ENCODE results near the gene PLEKHA7. TPM values are rescaled to one million over a fixed set of nuclear protein-coding genes. Genes with fewer than 3 reads are reported as not detected.
"Not testable (repeated sequence)": the region's sequence is repeated elsewhere in the genome, so short reads cannot be mapped to it uniquely, and the experiment has no call there.

PLEKHA7 gene
- total and polyA plus RNA-seq, 5 donors: 16.2 to 44.6 (median 33.8) TPM

DNA sequence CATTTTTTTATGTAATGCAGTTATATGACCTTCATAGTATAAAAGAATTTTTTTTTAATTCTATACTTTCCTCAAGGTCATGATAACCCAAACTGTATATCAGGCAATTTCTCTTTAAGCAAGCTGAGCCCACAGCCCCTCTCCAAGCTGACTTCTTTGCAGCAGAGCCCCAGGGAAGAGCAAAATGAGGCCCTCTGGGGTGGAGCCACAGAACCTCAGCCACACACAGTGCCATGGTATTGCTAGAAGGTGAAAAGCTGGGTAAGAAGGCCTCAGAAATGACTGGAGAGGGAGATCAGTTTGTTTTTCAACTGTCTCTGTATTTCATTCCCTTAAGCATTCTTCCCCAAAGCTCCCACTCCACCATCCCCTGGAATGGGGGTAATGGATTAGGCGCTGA, 108.8 kb downstream of the PLEKHA7 start:
- ATAC-seq (peak; percentile 6 to 19), DNase-seq (no peak)
- Histone ChIP-seq H3K9me3 (ENCODE audit: control insufficient read depth, low read length) (no peaks in the 10 kb centered on the region), H3K27ac (ENCODE audit: low read length) (peak overlapping the region; percentile 66), H3K4me3 (ENCODE audit: low read length) (no peak overlapping the region), H3K4me1 (ENCODE audit: control insufficient read depth, insufficient read depth, low read length) (peaks cover 2% of the 10 kb centered on the region), H3K27me3 (ENCODE audit: control insufficient read depth, insufficient read depth) (no peaks in the 10 kb centered on the region)
- 78% methylated on average over 1 of the region's 1 CpG for WGBS
- intact Hi-C loops (cut with DNase I): no loop called here

DNA sequence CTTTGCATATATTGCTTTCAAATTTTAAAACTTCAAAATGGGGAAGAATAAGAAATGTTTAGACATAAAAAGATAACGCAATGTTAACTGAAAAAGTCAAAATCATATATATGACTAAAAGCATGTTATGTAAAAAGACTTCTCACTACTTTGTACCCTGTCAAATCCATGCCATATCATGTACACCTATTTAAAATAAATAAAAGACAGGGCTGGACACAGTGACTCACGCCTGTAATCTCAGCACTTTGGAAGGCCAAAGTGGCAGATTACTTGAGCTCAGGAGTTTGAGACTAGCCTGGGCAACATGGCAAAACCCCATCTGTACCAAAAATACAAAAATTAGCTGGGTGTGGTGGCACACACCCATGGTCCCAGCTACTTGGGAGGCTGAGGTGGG, 109.5 kb downstream of the PLEKHA7 start:
- H3K4me1 ChIP-seq (ENCODE audit: control insufficient read depth, insufficient read depth, low read length); intact Hi-C loops (cut with DNase I); ATAC-seq; H3K4me3 ChIP-seq (ENCODE audit: low read length); H3K27me3 ChIP-seq (ENCODE audit: control insufficient read depth, insufficient read depth); H3K9me3 ChIP-seq (ENCODE audit: control insufficient read depth, low read length); DNase-seq; H3K27ac ChIP-seq (ENCODE audit: low read length): not testable (repeated sequence)
- WGBS: 82% methylated on average over 2 of the region's 2 CpGs

DNA sequence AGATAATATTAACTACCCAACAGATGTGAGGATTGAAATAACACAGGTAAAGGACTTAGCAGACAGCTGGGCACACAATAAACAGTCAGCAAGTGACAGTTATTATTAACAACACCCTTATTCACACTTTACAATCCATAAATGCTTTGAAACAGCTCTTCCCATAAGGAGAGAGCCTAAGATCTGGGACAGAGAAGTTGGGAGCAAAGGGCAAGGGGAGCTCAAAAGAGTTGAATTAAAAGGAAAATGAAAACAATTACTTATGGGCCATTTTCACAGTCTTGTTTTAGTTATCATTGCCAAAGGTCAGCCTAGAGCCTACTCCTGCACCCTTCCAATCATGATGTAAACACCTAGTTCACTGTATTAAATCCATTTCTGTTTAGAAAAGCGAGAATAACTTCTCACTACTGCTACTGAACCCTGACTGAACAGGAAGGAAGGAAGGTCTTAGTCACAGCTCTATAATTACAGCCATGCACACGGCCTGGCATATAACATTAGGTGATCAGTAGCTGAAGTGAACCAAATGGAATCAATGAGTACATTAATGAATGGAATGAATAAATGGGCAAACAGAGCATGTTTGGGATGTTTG, 111.3 kb downstream of the PLEKHA7 start:
- 42% methylated on average over 2 of the region's 2 CpGs for WGBS
- intact Hi-C loops (cut with DNase I): no loop called here
- peaks cover 4% of the 10 kb centered on the region for H3K4me1 ChIP-seq (ENCODE audit: control insufficient read depth, insufficient read depth, low read length)
- ATAC-seq (peak in 1 of 2 donors; percentile 49), DNase-seq (no peak)
- no peaks in the 10 kb centered on the region for H3K27me3 ChIP-seq (ENCODE audit: control insufficient read depth, insufficient read depth)
- no peak overlapping the region for H3K27ac ChIP-seq (ENCODE audit: low read length)
- H3K4me3 ChIP-seq (ENCODE audit: low read length): no peak overlapping the region
- H3K9me3 ChIP-seq (ENCODE audit: control insufficient read depth, low read length): no peaks in the 10 kb centered on the region

DNA sequence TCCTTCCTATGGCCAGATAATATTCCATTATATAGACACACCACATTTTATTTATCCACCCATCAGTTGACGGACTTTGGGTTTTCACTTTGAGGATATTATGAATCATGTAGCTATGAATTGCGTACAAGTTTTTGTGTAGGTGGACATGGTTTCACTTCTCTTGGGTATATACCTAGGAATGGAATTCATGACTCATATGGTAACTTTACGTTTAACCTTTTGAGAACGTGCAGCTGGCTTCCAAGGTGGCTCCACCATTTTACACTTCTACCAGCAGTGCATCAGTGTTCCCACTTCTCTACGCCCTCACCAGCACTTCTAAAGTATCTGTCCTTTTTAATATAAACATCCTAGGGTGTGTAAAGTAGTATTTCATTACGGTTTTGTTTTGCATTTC, 112.0 kb downstream of the PLEKHA7 start:
- Histone ChIP-seq H3K4me3 (ENCODE audit: low read length) (no peak overlapping the region), H3K9me3 (ENCODE audit: control insufficient read depth, low read length) (no peaks in the 10 kb centered on the region), H3K27ac (ENCODE audit: low read length) (no peak overlapping the region), H3K4me1 (ENCODE audit: control insufficient read depth, insufficient read depth, low read length) (peaks cover 9% of the 10 kb centered on the region), H3K27me3 (ENCODE audit: control insufficient read depth, insufficient read depth) (no peaks in the 10 kb centered on the region)
- 85% methylated on average over 6 of the region's 6 CpGs for WGBS
- no peak for ATAC-seq
- intact Hi-C loops (cut with DNase I): no loop called here
- DNase-seq: no peak

DNA sequence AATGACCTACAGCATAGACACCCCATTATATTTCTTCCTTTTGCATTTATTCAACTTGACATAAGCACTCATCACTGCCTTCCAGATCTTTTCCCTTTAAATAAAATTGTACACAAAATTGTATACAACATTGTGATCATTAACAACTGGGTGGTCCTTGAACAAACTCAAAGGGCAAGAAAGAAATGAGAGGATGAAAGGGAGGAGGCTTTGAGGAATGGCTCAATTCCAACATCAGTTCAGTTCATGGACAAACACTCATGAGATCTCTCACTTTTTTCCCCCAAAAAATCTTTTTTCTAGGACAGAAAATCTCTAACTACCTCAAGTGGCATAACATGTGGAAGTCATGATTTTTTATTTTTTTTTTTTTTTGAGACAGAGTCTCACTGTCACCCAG, 113.7 kb downstream of the PLEKHA7 start:
- no peak for ATAC-seq
- intact Hi-C loops (cut with DNase I): no loop called here
- H3K9me3 ChIP-seq (ENCODE audit: control insufficient read depth, low read length): no peaks in the 10 kb centered on the region
- peaks cover 9% of the 10 kb centered on the region for H3K4me1 ChIP-seq (ENCODE audit: control insufficient read depth, insufficient read depth, low read length)
- H3K27me3 ChIP-seq (ENCODE audit: control insufficient read depth, insufficient read depth): no peaks in the 10 kb centered on the region
- no peak overlapping the region for H3K27ac ChIP-seq (ENCODE audit: low read length)
- DNase-seq: no peak
- H3K4me3 ChIP-seq (ENCODE audit: low read length): no peak overlapping the region

DNA sequence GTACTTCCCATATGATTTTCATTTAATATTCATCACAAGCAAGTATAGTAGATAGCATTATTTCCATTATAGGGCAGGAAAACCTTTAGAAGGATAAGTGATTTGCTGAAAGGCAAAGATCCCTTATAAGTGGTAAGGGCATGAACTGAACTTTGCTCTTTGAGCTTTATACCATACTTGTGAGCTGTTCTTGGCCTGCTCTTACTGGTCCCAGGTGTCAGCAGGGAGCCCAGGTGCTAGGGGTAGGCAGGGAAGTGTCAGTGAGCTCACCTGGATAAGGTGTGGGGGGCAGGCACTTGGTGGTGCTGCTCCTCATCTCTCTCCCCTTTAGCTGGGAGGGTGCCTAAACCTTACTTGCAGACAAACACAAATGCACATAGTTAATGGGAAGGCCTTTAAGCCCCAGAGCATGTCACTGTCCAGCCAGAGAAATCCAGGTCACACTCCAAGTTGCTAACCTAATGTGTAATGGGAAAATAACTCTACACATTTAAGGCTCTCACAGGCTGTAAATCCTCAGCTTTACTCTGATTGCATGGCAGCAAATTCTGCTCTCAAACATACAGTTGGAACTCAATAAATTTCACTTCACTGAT, 114.4 kb downstream of the PLEKHA7 start:
- H3K27ac ChIP-seq (ENCODE audit: low read length): no peak overlapping the region
- DNase-seq (no peak), ATAC-seq (no peak)
- no peak overlapping the region for H3K4me3 ChIP-seq (ENCODE audit: low read length)
- peaks cover 9% of the 10 kb centered on the region for H3K4me1 ChIP-seq (ENCODE audit: control insufficient read depth, insufficient read depth, low read length)
- no peaks in the 10 kb centered on the region for H3K9me3 ChIP-seq (ENCODE audit: control insufficient read depth, low read length)
- intact Hi-C loops (cut with DNase I): no loop called here
- no peaks in the 10 kb centered on the region for H3K27me3 ChIP-seq (ENCODE audit: control insufficient read depth, insufficient read depth)

DNA sequence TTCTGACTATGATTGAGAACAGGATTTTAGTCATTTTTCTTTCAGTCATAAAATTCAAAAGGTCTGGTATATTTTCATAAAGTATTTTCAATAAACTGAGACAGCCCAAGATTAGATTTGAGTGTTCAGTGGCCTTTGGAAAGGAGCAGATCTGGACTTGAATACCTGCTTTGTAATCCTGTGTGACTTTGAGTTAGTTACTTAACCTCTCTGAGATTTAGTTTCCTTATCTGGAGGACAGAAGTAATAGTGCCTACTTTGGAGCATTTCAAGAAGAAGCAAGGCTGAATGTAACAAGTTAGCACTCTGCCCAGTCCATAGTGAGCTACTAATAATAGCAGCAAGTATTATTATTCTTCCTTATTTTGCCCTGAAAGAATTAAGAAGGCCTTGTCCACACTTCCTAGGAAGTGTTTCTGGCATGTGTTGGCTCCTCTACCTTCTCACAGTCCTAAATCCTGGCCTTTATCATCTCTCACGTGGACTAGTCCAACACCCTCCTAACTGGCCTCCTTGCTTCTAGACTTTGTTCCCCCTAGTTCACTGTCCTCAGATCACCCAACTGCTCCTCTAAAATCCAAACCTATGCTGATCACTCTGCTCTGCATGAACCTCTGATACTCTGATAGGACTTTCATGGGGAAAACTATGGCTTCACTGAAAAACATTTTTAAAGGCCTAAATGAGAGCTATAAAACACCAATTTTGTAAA, 115.8 kb downstream of the PLEKHA7 start:
- peaks cover 13% of the 10 kb centered on the region for H3K4me1 ChIP-seq (ENCODE audit: control insufficient read depth, insufficient read depth, low read length)
- no peak for DNase-seq
- H3K9me3 ChIP-seq (ENCODE audit: control insufficient read depth, low read length): no peaks in the 10 kb centered on the region
- no peaks in the 10 kb centered on the region for H3K27me3 ChIP-seq (ENCODE audit: control insufficient read depth, insufficient read depth)
- no peak overlapping the region for H3K27ac ChIP-seq (ENCODE audit: low read length)
- intact Hi-C loops (cut with DNase I): no loop called here
- H3K4me3 ChIP-seq (ENCODE audit: low read length): no peak overlapping the region
- ATAC-seq: no peak
- 70% methylated on average over 1 of the region's 1 CpG for WGBS

DNA sequence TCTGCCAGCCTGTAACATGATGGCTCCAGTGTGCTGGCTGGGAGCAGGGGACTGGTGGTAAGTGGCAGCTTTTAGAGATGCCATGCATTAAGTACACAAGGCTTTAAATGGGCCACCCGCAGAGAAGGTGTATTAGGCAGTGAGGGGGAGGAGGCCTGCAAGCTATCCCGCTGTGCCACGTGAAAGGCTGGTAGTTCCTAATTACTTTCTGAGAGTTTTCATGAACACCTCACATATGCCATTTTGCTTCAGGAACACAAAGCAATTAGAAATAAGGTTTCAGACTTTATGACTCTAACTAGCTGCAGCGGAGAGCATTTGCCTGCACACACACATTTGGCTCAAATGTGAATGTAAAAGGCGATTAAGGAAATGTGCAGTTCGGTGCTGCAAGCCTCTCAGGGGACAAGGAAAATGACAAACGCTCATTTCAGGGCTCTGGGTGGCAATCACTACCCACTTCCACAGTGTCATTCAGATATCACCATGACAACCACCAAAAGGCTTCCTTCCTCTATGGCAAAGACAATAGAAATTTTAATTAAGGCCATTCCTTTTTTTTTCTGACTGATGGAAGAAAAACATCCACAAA, 116.6 kb downstream of the PLEKHA7 start:
- no peaks in the 10 kb centered on the region for H3K27me3 ChIP-seq (ENCODE audit: control insufficient read depth, insufficient read depth)
- no peak for DNase-seq
- peaks cover 11% of the 10 kb centered on the region for H3K4me1 ChIP-seq (ENCODE audit: control insufficient read depth, insufficient read depth, low read length)
- H3K27ac ChIP-seq (ENCODE audit: low read length): no peak overlapping the region
- H3K4me3 ChIP-seq (ENCODE audit: low read length): no peak overlapping the region
- intact Hi-C loops (cut with DNase I): no loop called here
- no peak for ATAC-seq
- H3K9me3 ChIP-seq (ENCODE audit: control insufficient read depth, low read length): no peaks in the 10 kb centered on the region
- WGBS: 44% methylated on average over 7 of the region's 7 CpGs

DNA sequence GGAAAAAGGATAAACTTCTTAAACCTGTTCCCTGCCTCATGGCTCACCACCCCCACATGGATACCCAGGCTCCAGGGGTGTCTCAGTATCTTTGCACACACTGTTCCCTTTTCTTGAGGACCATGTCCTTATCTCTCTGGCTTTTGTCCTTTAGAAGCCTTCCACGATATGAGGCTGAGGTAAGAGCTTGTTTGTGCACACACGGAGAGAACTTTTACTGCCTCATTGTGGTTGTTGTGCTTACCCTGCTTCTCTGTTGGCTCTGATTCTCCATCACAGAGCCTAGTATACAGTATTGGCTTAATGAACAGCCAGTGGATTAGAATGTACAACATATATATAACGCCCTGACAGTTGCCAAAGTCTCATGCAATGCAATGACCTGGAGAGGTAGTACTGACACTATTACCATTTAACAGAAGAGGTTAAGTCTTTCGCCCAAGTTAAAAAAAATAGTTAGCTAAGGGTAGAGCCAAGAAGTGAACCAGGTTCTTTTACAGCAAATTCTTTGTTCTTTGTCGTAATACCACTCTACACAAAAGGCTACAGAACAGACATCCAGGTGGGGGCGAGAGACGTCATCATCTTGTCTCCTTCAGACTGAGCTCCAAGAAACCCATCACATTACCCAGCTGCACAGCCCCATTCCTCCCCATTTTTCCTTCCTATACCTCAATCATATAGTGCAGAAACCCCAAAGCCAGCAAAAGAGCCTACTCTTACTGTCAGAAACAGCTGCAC, 117.3 kb downstream of the PLEKHA7 start:
- Histone ChIP-seq H3K4me3 (ENCODE audit: low read length) (no peak overlapping the region), H3K4me1 (ENCODE audit: control insufficient read depth, insufficient read depth, low read length) (peaks cover 11% of the 10 kb centered on the region), H3K27ac (ENCODE audit: low read length) (no peak overlapping the region), H3K9me3 (ENCODE audit: control insufficient read depth, low read length) (no peaks in the 10 kb centered on the region), H3K27me3 (ENCODE audit: control insufficient read depth, insufficient read depth) (no peaks in the 10 kb centered on the region)
- DNase-seq (no peak), ATAC-seq (no peak)
- WGBS: 72% methylated on average over 7 of the region's 7 CpGs
- intact Hi-C loops (cut with DNase I): no loop called here

DNA sequence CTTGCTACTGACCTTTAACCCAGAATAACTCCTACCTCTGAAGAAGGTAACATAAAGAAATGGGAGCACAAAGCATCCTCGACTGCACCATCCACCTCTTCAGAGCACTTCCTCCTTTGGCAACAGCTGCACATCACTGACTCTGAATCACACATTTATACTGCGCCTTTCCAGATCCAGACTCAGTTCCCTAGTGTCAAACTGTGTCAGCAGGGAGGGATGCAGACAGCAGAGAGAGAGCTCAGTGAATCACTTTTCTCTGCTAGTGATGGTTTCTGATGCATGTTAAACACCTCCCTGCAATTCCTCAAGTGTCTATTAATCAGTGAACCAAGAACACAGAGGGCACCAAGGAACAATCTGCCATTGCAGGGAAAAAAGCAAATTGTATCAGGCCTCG, 118.9 kb downstream of the PLEKHA7 start:
- no peak for DNase-seq

More for the DNA sequence above, 118.9 kb downstream of the PLEKHA7 start:
- no peak for ATAC-seq
- 74% methylated on average over 3 of the region's 3 CpGs for WGBS
- Histone ChIP-seq H3K4me1 (ENCODE audit: control insufficient read depth, insufficient read depth, low read length) (peaks cover 11% of the 10 kb centered on the region), H3K27me3 (ENCODE audit: control insufficient read depth, insufficient read depth) (no peaks in the 10 kb centered on the region), H3K4me3 (ENCODE audit: low read length) (no peak overlapping the region), H3K27ac (ENCODE audit: low read length) (no peak overlapping the region), H3K9me3 (ENCODE audit: control insufficient read depth, low read length) (no peaks in the 10 kb centered on the region)
- intact Hi-C loops (cut with DNase I): no loop called here

Measured in right cardiac atrium (tissue), 5 donors.